Calu3 (cell line): Measurements from ENCODE around the gene TAGLN2. TPM values are rescaled to one million over a fixed set of nuclear protein-coding genes. Genes with fewer than 3 reads are reported as not detected.

ENCODE experiments used
- BruUV-seq: library from RNA; stranded (reverse); fragments of 400-500 nt; replicated peaks from 2 replicates; lab custom pipeline; 2021; lab: Mats Ljungman, UMichigan
- CTCF ChIA-PET: fragments of 300-600 bp; sonication (Branson Sonifier 250); formaldehyde crosslinking; loops from one replicate; lab custom pipeline; 2022; ENCODE audit warnings: antibody characterized with exemption; lab: Charles Lee
- DNase-seq: peaks from one replicate; pipeline ENCODE4 v3.0.0; 2022
- H3K27ac Mint-ChIP-seq: one replicate; pipeline ENCODE4 v1.8.0; 2022; ENCODE audit warnings: mixed read lengths; ENCODE audit not compliant: unreplicated experiment
- H3K27me3 Mint-ChIP-seq: one replicate; pipeline ENCODE4 v1.8.0; 2022; ENCODE audit warnings: mixed read lengths; ENCODE audit not compliant: unreplicated experiment
- H3K36me3 Mint-ChIP-seq: one replicate; pipeline ENCODE4 v1.8.0; 2022; ENCODE audit warnings: mild to moderate bottlenecking, moderate library complexity, mixed read lengths; ENCODE audit not compliant: insufficient read depth, unreplicated experiment
- H3K4me1 Mint-ChIP-seq: one replicate; pipeline ENCODE4 v1.8.0; 2022; ENCODE audit warnings: mild to moderate bottlenecking, low read depth, mixed read lengths; ENCODE audit not compliant: unreplicated experiment
- H3K4me3 Mint-ChIP-seq: one replicate; pipeline ENCODE4 v1.8.0; 2022; ENCODE audit warnings: mild to moderate bottlenecking, low read depth, moderate library complexity, mixed read lengths; ENCODE audit not compliant: unreplicated experiment
- H3K9me3 Mint-ChIP-seq: one replicate; pipeline ENCODE4 v1.8.0; 2022; ENCODE audit warnings: low read depth, mixed read lengths; ENCODE audit not compliant: unreplicated experiment
- intact Hi-C: fragments of 100-400 bp; cut with micrococcal nuclease; formaldehyde crosslinking; loops from one replicate; pipeline ENCODE4 v1.10.0; 2022; ENCODE audit not compliant: unreplicated experiment
- total RNA-seq: library from RNA; stranded (reverse); gene quantifications from 2 replicates; pipeline ENCODE4 v1.2.3, GENCODE V29; 2022
- TF ChIP-seq, protein P1 (sequence below): fragments of 200-600 bp; IDR thresholded peaks from one replicate; pipeline ENCODE4 v1.8.0; 2022; ENCODE audit warnings: antibody characterized with exemption; ENCODE audit not compliant: unreplicated experiment

Gene TAGLN2
- total RNA-seq, 1 experiment from 2014 or later: 708 TPM

DNA sequence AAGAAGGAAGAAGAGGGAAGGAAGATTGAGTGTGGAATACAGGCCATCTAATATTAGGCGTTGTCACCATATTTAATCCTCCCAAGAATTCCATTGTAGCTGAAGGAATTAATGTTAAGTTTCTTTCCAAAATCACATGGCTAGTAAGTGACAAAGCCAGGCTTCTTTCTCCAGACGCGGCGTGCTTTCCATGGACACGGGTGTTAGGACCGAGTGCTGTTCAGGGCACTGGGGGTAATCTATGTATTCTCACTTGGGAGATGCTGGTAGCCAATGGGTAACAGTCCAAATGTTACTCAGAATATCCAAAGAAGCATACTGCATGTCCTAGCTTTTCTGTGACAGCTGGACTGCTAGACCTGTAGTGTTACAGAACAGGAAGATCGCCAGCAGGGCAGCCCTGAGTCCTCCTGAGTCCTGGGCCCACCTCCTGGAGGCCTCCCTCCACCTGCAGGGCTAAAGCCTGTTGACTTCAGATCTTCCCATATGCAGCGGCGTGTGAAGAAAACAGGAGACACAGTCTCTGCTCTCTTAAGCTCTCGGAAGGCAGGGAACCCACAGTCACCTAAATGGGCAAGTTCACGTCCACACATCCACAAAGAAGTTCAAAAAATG lies 14.8 kb upstream of the TAGLN2 start:
- CTCF ChIA-PET: interaction anchor here (5.4 kb wide), 1 partner anchor 66 kb away, joined by 55 read pairs; no protein-coding TSS in a partner anchor
- no peak overlapping the region for H3K27ac Mint-ChIP-seq
- no peaks in the 10 kb centered on the region for H3K9me3 Mint-ChIP-seq
- no peak for DNase-seq
- no peak overlapping the region for H3K4me3 Mint-ChIP-seq
- peaks cover 3% of the 10 kb centered on the region for H3K36me3 Mint-ChIP-seq
- intact Hi-C loops: loop anchor here (10.0 kb wide), 1 partner anchor 435 kb away; no protein-coding TSS in a partner anchor
- peaks cover 33% of the 10 kb centered on the region for H3K4me1 Mint-ChIP-seq
- BruUV-seq: no TSS peak
- TF ChIP-seq, protein P1, sequence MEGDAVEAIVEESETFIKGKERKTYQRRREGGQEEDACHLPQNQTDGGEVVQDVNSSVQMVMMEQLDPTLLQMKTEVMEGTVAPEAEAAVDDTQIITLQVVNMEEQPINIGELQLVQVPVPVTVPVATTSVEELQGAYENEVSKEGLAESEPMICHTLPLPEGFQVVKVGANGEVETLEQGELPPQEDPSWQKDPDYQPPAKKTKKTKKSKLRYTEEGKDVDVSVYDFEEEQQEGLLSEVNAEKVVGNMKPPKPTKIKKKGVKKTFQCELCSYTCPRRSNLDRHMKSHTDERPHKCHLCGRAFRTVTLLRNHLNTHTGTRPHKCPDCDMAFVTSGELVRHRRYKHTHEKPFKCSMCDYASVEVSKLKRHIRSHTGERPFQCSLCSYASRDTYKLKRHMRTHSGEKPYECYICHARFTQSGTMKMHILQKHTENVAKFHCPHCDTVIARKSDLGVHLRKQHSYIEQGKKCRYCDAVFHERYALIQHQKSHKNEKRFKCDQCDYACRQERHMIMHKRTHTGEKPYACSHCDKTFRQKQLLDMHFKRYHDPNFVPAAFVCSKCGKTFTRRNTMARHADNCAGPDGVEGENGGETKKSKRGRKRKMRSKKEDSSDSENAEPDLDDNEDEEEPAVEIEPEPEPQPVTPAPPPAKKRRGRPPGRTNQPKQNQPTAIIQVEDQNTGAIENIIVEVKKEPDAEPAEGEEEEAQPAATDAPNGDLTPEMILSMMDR: no peak
- H3K27me3 Mint-ChIP-seq: no peaks in the 10 kb centered on the region

DNA sequence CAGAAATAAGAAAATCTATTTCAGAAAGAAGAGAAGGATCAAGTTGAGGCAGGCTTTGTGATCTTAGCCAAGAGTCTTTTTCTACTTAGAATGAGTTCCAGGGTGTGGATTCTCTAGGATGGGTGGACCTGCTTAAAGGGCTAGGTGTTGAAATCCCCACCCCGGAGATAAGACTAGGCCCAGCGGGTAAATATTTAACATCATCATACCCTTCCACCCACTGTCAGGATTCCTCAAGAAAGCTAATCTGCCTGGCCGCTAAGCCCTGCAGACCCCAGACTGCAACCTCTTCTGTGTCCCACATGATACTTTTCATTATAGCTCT lies 14.3 kb upstream of the TAGLN2 start:
- Mint-ChIP-seq H3K9me3 (no peaks in the 10 kb centered on the region), H3K27ac (no peak overlapping the region)

DNA sequence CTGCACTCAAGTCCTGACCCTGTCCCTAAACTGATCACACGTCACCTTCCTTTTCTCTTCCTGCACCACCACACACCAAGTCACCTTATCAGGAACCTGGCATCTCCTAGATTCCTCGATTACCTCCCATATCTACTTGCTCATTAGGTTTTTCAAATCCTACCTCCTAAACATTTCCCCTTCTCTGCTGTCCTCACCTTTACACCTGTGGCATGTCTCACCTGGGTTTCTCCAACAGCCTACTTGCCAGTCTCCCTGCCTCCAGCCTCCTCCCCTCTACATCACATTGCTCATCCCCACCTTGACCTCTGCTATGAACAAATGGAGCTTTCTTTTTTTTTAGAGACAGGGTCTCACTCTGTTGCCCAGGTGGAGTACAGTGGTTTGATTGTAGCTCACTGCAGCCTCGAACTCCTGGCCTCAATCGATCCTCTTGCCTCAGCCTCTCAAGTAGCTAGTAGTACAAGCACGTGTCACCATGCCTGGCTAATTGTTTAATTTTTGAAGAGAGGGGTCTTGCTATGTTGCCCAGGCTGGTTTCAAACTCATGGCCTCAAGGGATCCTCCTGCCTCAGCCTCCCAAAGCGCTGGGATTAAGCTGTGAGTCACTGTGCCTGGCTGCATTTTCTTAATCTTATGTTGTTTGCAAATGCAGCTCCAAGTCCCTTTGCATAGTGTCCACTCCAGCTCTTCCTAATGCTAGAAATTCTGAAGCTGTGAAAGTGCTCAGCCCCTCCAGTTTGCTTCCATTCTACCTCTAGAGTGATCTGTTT lies 13.8 kb upstream of the TAGLN2 start:
- BruUV-seq: no TSS peak

More for the DNA sequence above, 14.3 kb upstream of the TAGLN2 start:
- Mint-ChIP-seq H3K36me3 (no peaks in the 10 kb centered on the region), H3K4me1 (peaks cover 28% of the 10 kb centered on the region), H3K4me3 (no peak overlapping the region), H3K27me3 (no peaks in the 10 kb centered on the region)
- no peak for DNase-seq
- intact Hi-C loops: loop anchor here (10.0 kb wide), 2 partner anchors 145 to 435 kb away; partner anchors contain the start of gene KCNJ9
- CTCF ChIA-PET: interaction anchor here (5.4 kb wide), 1 partner anchor 67 kb away, joined by 55 read pairs; no protein-coding TSS in a partner anchor
- BruUV-seq: no TSS peak
- TF ChIP-seq, protein P1: no peak

DNA sequence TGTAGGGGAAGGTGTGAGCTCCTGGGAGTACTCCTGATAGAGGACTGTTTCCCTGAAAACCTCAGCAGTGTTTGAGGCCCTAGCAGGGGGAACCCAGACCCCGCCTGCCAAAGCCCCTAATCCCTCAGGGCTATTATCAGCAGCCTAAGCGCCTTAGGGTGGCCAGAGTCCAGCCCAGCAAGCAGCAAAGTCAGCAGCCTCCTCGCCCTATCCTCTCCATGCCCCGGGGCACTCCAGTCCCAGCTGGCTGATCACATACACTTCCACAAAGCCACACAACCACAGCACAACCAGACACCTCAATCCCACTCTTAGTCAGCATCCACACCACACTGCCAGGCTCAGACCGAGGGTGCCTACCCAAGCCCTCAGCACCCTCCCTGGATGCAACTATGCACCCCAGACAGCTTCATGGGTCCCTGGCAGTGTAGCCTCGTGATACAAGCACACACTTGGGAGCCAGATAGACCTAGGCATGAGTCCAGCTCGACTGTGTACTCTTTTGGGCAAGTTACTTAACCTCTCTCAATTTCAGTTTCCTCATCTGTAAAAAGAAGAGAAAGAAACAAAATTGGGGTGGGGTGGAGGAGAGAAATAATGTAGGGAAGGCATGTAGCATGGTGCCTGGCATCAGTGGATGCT lies 13.0 kb upstream of the TAGLN2 start:
- no peak for DNase-seq
- no peak overlapping the region for H3K27ac Mint-ChIP-seq
- intact Hi-C loops: loop anchor here (10.0 kb wide), 1 partner anchor 146 kb away; the partner anchor contains the start of gene KCNJ9

More for the DNA sequence above, 13.8 kb upstream of the TAGLN2 start:
- TF ChIP-seq, protein P1: no peak
- no peaks in the 10 kb centered on the region for H3K27me3 Mint-ChIP-seq
- peaks cover 25% of the 10 kb centered on the region for H3K4me1 Mint-ChIP-seq
- H3K36me3 Mint-ChIP-seq: no peaks in the 10 kb centered on the region
- CTCF ChIA-PET: interaction anchor here (0.9 to 5.4 kb wide), 2 partner anchors 14 to 67 kb away, joined by 6 to 55 read pairs; partner anchors contain the start of gene TAGLN2
- H3K27ac Mint-ChIP-seq: no peak overlapping the region
- no peak overlapping the region for H3K4me3 Mint-ChIP-seq
- intact Hi-C loops: loop anchor here (10.0 kb wide), 1 partner anchor 146 kb away; the partner anchor contains the start of gene KCNJ9
- DNase-seq: no peak
- no peaks in the 10 kb centered on the region for H3K9me3 Mint-ChIP-seq

More for the DNA sequence above, 13.0 kb upstream of the TAGLN2 start:
- CTCF ChIA-PET: interaction anchor here (0.9 to 5.4 kb wide), 3 partner anchors 13 to 68 kb away, joined by 5 to 55 read pairs (median 6); partner anchors contain the start of gene TAGLN2
- H3K4me3 Mint-ChIP-seq: no peak overlapping the region
- TF ChIP-seq, protein P1: no peak
- H3K36me3 Mint-ChIP-seq: no peaks in the 10 kb centered on the region
- no peaks in the 10 kb centered on the region for H3K9me3 Mint-ChIP-seq
- H3K4me1 Mint-ChIP-seq: peaks cover 30% of the 10 kb centered on the region
- no TSS peak for BruUV-seq
- no peaks in the 10 kb centered on the region for H3K27me3 Mint-ChIP-seq
